Parietal lobe (tissue), 2 donors: ENCODE results near the gene DUX4. TPM values are rescaled to one million over a fixed set of nuclear protein-coding genes. Genes with fewer than 3 reads are reported as not detected.

ENCODE experiments used
- small RNA-seq: library from RNA; depleted of rRNA; stranded (forward); fragments of <200 nt; gene quantifications from one replicate; pipeline ENCODE3, GENCODE V24; 2014; ENCODE audit warnings: low replicate concordance
- total RNA-seq: library from RNA; depleted of rRNA; stranded (reverse); fragments of >200 nt; gene quantifications from one replicate; pipeline ENCODE4 v1.2.3, GENCODE V29; 2014

DUX4 gene
- not detected for total RNA-seq

DNA sequence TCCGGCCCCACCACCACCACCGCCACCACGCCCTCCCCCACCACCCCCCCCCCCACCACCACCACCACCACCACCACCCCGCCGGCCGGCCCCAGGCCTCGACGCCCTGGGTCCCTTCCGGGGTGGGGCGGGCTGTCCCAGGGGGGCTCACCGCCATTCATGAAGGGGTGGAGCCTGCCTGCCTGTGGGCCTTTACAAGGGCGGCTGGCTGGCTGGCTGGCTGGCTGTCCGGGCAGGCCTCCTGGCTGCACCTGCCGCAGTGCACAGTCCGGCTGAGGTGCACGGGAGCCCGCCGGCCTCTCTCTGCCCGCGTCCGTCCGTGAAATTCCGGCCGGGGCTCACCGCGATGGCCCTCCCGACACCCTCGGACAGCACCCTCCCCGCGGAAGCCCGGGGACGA, at the start of gene DUX4:
TSS of gene DUX4 (plus strand) at position 347 of the 400 bp plus-strand sequence. CDS start at position 347, 0 bp downstream.

Small RNA genes lying within 50 kb of the gene (small RNA-seq; reads per million reads assigned to genes)
- not detected for gene AC215524.1

Other genes with a start within 250 kb of the DUX4 start
- gene FRG1, start 232.9 kb upstream of the DUX4 start, total RNA-seq = 25.7 TPM
- gene FRG2, start 146.5 kb upstream of the DUX4 start, total RNA-seq = not detected
- gene DBET, start 109.3 kb upstream of the DUX4 start, total RNA-seq = not detected